GM23338 (cell line): Measurements from ENCODE around the gene ABHD10. TPM values are rescaled to one million over a fixed set of nuclear protein-coding genes. Genes with fewer than 3 reads are reported as not detected.

Experiments
- ATAC-seq: fragments of 200-7000 bp; cut with Tn5 transposase; 3 replicates; pipeline ENCODE4 v1.9.1; 2020
- DNase-seq: peaks from one replicate; pipeline ENCODE4 v3.0.0-alpha.2; 2015; ENCODE audit warnings: low spot score
- H2AFZ ChIP-seq: fragments of 200-600 bp; sonication (generic); 2 replicates; pipeline ENCODE4 v1.8.0; 2016; ENCODE audit warnings: antibody characterized with exemption, mild to moderate bottlenecking, moderate library complexity
- H3F3A ChIP-seq: fragments of 200-600 bp; sonication (generic); replicated peaks from 2 replicates; pipeline ENCODE4 v1.8.0; 2017; ENCODE audit warnings: antibody characterized with exemption, mixed run types, low read depth
- H3K27ac ChIP-seq: fragments of 200-600 bp; sonication (generic); 2 replicates; pipeline ENCODE4 v1.6.1; 2016; ENCODE audit warnings: low read depth
- H3K27me3 ChIP-seq: fragments of 200-600 bp; sonication (generic); 2 replicates; pipeline ENCODE4 v1.8.0; 2016; ENCODE audit warnings: mild to moderate bottlenecking, mixed run types, moderate library complexity; ENCODE audit not compliant: insufficient read depth
- H3K36me3 ChIP-seq: fragments of 200-600 bp; sonication (generic); 2 replicates; pipeline ENCODE4 v1.8.0; 2016; ENCODE audit warnings: mild to moderate bottlenecking; ENCODE audit not compliant: insufficient read depth
- H3K4me1 ChIP-seq: fragments of 200-600 bp; sonication (generic); 2 replicates; pipeline ENCODE4 v1.8.0; 2016; ENCODE audit warnings: mild to moderate bottlenecking, moderate library complexity; ENCODE audit not compliant: insufficient read depth
- H3K4me2 ChIP-seq: fragments of 200-600 bp; sonication (generic); 2 replicates; pipeline ENCODE4 v1.7.1; 2017; ENCODE audit warnings: mixed run types
- H3K4me3 ChIP-seq: fragments of 200-600 bp; sonication (generic); 2 replicates; pipeline ENCODE4 v1.6.1; 2016; ENCODE audit warnings: mixed run types
- H3K79me2 ChIP-seq: fragments of 200-600 bp; sonication (generic); replicated peaks from 2 replicates; pipeline ENCODE4 v1.8.0; 2017; ENCODE audit warnings: mild to moderate bottlenecking; ENCODE audit not compliant: insufficient read depth
- H3K9me2 ChIP-seq: fragments of 200-600 bp; sonication (generic); 2 replicates; pipeline ENCODE4 v1.8.0; 2017; ENCODE audit not compliant: insufficient read depth
- H4K20me1 ChIP-seq: fragments of 200-600 bp; sonication (generic); replicated peaks from 2 replicates; pipeline ENCODE4 v1.8.0; 2017; ENCODE audit warnings: mild to moderate bottlenecking; ENCODE audit not compliant: insufficient read depth
- H3K27ac Mint-ChIP-seq: 2 replicates; pipeline ENCODE4 v1.8.0; 2020; ENCODE audit warnings: inconsistent platforms, mild to moderate bottlenecking, moderate library complexity, mixed read lengths
- H3K27me3 Mint-ChIP-seq: 3 replicates; pipeline ENCODE4 v1.8.0; 2022; ENCODE audit warnings: low read depth, mild to moderate bottlenecking, moderate library complexity, mixed read lengths, inconsistent platforms; ENCODE audit not compliant: insufficient read depth, poor library complexity
- H3K36me3 Mint-ChIP-seq: 3 replicates; pipeline ENCODE4 v1.8.0; 2021; ENCODE audit warnings: low read depth, mild to moderate bottlenecking, inconsistent platforms, moderate library complexity, mixed read lengths
- H3K4me1 Mint-ChIP-seq: 3 replicates; pipeline ENCODE4 v1.8.0; 2020; ENCODE audit warnings: mild to moderate bottlenecking, inconsistent platforms, mixed read lengths
- H3K4me3 Mint-ChIP-seq: 3 replicates; pipeline ENCODE4 v1.8.0; 2021; ENCODE audit warnings: moderate library complexity, mild to moderate bottlenecking, inconsistent platforms, mixed read lengths
- H3K9me3 Mint-ChIP-seq: 3 replicates; pipeline ENCODE4 v1.8.0; 2020; ENCODE audit warnings: moderate library complexity, mild to moderate bottlenecking, inconsistent platforms, mixed read lengths
- CREB1 ChIP-seq: fragments of 250-450 bp; sonication (Bioruptor Pico); IDR thresholded peaks from 2 replicates; pipeline ENCODE4 v1.5.0; 2020; ENCODE audit warnings: low read depth, mild to moderate bottlenecking, moderate library complexity
- EZH2 ChIP-seq: fragments of 200-600 bp; sonication (generic); IDR thresholded peaks from one replicate; pipeline ENCODE4 v1.8.0; 2017; ENCODE audit warnings: antibody characterized with exemption, mild to moderate bottlenecking, low read depth; ENCODE audit not compliant: unreplicated experiment
- EZH2phosphoT487 ChIP-seq: fragments of 200-600 bp; sonication (generic); IDR thresholded peaks from one replicate; pipeline ENCODE4 v1.8.1; 2018; ENCODE audit warnings: antibody characterized with exemption; ENCODE audit not compliant: unreplicated experiment
- JUNB ChIP-seq: IDR thresholded peaks from one replicate; pipeline ENCODE4 v1.6.1; 2016; ENCODE audit warnings: antibody characterized with exemption; ENCODE audit not compliant: unreplicated experiment
- NANOG ChIP-seq: IDR thresholded peaks from 2 replicates; pipeline ENCODE4 v1.6.1; 2016; ENCODE audit warnings: antibody characterized with exemption, borderline replicate concordance
- POLR2AphosphoS5 ChIP-seq: IDR thresholded peaks from 2 replicates; pipeline ENCODE4 v1.6.1; 2016; ENCODE audit warnings: antibody characterized with exemption, low read depth
- STAT1 ChIP-seq: IDR thresholded peaks from one replicate; pipeline ENCODE4 v1.6.1; 2016; ENCODE audit warnings: antibody characterized with exemption; ENCODE audit not compliant: unreplicated experiment
- ZNF114 ChIP-seq: fragments of 250-450 bp; sonication (Bioruptor Pico); IDR thresholded peaks from 2 replicates; pipeline ENCODE4 v1.5.0; 2020; ENCODE audit warnings: mild to moderate bottlenecking, moderate library complexity
- ZNF331 ChIP-seq: fragments of 250-450 bp; sonication (Bioruptor Pico); IDR thresholded peaks from 2 replicates; pipeline ENCODE4 v1.5.0; 2020; ENCODE audit warnings: low read depth, mild to moderate bottlenecking, moderate library complexity
- polyA plus RNA-seq: library from polyadenylated mRNA; unstranded; fragments of >200 nt; fragmentation: Nextera tagmentation; extraction: Ambion mirVana; gene quantifications from 2 replicates; pipeline ENCODE4 v1.2.1, GENCODE V29; 2016
- total RNA-seq: library from RNA; depleted of rRNA; stranded (reverse); fragments of >200 nt; shearing (Covaris generic); gene quantifications from 2 replicates; pipeline ENCODE4 v1.2.3, GENCODE V29; 2014
- TF ChIP-seq, protein P1 (sequence below), 2 experiments: fragments of 200-600 bp in 1 of 2; sonication (generic) in 1 of 2; conservative IDR thresholded peaks; 2 replicates each; pipeline versions ENCODE4 v1.5.1 to v1.6.1; 2016 to 2017; ENCODE audit warnings: antibody characterized with exemption in 2 of 2, low read depth in 2 of 2, mild to moderate bottlenecking in 2 of 2, moderate library complexity in 1 of 2
- TF ChIP-seq, protein P2 (sequence below): fragments of 250-450 bp; sonication (Bioruptor Pico); IDR thresholded peaks from 2 replicates; pipeline ENCODE4 v1.5.0; 2020; ENCODE audit warnings: mild to moderate bottlenecking, moderate library complexity
- TF ChIP-seq, protein P3 (sequence below): IDR thresholded peaks from one replicate; pipeline ENCODE4 v1.6.1; 2018; ENCODE audit warnings: antibody characterized with exemption; ENCODE audit not compliant: unreplicated experiment
- TF ChIP-seq, protein P4 (sequence below): IDR thresholded peaks from 2 replicates; pipeline ENCODE4 v1.6.1; 2016; ENCODE audit warnings: antibody characterized with exemption

Gene ABHD10
- total and polyA plus RNA-seq, 2 experiments from 2014 or later: 16.9 to 28.0 TPM

DNA sequence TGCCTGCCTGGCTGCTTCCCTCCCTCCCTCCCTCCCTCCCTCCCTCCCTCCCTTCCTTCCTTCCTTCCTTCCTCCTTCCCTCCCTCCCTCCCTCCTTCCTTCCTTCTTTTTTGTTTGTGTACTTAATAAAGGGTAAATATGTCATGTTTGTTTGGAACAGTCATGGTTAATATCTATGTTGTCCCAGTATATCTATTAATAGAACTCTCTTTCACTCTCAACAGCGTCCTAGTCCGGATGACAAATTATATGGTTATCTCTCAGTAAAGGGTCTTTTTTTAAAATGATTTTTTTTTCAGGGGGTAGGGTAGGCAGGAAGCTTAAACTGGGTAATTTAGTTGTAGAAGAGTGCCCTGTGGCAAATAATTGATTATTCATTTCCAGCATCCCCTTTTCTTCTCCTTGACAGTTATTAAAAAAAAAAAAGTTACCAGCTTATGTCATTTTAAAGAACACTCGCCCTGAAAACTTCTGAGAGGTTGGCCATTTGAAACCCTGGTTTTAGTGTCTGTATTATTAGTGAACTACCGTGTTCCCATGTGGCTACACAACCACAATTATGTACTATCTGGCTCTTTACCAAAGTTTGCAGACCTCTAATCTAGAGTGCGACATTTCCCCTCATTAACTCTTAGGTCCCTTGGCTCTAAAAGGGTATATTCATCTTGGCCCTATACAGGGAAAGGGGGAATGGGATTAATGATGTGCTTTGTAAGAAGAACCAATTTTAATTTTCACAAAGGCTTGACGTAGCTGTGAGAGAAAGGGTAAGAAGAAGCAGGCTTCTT, 33.6 kb downstream of the ABHD10 start:
- no peaks in the 10 kb centered on the region for H3K36me3 Mint-ChIP-seq
- H3K27ac ChIP-seq: no peak overlapping the region

More for the DNA sequence above, 33.6 kb downstream of the ABHD10 start:
- Mint-ChIP-seq H3K27me3 (peaks cover 8% of the 10 kb centered on the region), H3K4me1 (peaks cover 10% of the 10 kb centered on the region), H3K9me3 (no peaks in the 10 kb centered on the region), H3K27ac (no peak overlapping the region), H3K4me3 (no peak overlapping the region)
- Histone ChIP-seq H3F3A (no peaks in the 10 kb centered on the region), H3K79me2 (no peaks in the 10 kb centered on the region), H2AFZ (no peak overlapping the region), H3K4me2 (no peak overlapping the region), H3K4me3 (no peak overlapping the region), H3K9me2 (no peaks in the 10 kb centered on the region), H3K36me3 (no peaks in the 10 kb centered on the region), H3K4me1 (no peaks in the 10 kb centered on the region; the same call in 1 of the 2 replicates), H3K27me3 (no peaks in the 10 kb centered on the region), H4K20me1 (no peaks in the 10 kb centered on the region; the same call in 1 of the 2 replicates)
- DNase-seq (no peak), ATAC-seq (no peak)
- TF ChIP-seq ZNF114 (no peak), JUNB (no peak), STAT1 (no peak), POLR2AphosphoS5 (no peak), EZH2phosphoT487 (no peak), NANOG (no peak), EZH2 (no peak), CREB1 (CRISPR knock-in tag) (no peak), ZNF331 (CRISPR knock-in tag) (no peak)
- TF ChIP-seq, protein P1, sequence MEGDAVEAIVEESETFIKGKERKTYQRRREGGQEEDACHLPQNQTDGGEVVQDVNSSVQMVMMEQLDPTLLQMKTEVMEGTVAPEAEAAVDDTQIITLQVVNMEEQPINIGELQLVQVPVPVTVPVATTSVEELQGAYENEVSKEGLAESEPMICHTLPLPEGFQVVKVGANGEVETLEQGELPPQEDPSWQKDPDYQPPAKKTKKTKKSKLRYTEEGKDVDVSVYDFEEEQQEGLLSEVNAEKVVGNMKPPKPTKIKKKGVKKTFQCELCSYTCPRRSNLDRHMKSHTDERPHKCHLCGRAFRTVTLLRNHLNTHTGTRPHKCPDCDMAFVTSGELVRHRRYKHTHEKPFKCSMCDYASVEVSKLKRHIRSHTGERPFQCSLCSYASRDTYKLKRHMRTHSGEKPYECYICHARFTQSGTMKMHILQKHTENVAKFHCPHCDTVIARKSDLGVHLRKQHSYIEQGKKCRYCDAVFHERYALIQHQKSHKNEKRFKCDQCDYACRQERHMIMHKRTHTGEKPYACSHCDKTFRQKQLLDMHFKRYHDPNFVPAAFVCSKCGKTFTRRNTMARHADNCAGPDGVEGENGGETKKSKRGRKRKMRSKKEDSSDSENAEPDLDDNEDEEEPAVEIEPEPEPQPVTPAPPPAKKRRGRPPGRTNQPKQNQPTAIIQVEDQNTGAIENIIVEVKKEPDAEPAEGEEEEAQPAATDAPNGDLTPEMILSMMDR (conservative IDR thresholded peaks at IDR 0.05; ENCODE audit: low read depth in 2 of 2): no peak
- TF ChIP-seq, protein P2, sequence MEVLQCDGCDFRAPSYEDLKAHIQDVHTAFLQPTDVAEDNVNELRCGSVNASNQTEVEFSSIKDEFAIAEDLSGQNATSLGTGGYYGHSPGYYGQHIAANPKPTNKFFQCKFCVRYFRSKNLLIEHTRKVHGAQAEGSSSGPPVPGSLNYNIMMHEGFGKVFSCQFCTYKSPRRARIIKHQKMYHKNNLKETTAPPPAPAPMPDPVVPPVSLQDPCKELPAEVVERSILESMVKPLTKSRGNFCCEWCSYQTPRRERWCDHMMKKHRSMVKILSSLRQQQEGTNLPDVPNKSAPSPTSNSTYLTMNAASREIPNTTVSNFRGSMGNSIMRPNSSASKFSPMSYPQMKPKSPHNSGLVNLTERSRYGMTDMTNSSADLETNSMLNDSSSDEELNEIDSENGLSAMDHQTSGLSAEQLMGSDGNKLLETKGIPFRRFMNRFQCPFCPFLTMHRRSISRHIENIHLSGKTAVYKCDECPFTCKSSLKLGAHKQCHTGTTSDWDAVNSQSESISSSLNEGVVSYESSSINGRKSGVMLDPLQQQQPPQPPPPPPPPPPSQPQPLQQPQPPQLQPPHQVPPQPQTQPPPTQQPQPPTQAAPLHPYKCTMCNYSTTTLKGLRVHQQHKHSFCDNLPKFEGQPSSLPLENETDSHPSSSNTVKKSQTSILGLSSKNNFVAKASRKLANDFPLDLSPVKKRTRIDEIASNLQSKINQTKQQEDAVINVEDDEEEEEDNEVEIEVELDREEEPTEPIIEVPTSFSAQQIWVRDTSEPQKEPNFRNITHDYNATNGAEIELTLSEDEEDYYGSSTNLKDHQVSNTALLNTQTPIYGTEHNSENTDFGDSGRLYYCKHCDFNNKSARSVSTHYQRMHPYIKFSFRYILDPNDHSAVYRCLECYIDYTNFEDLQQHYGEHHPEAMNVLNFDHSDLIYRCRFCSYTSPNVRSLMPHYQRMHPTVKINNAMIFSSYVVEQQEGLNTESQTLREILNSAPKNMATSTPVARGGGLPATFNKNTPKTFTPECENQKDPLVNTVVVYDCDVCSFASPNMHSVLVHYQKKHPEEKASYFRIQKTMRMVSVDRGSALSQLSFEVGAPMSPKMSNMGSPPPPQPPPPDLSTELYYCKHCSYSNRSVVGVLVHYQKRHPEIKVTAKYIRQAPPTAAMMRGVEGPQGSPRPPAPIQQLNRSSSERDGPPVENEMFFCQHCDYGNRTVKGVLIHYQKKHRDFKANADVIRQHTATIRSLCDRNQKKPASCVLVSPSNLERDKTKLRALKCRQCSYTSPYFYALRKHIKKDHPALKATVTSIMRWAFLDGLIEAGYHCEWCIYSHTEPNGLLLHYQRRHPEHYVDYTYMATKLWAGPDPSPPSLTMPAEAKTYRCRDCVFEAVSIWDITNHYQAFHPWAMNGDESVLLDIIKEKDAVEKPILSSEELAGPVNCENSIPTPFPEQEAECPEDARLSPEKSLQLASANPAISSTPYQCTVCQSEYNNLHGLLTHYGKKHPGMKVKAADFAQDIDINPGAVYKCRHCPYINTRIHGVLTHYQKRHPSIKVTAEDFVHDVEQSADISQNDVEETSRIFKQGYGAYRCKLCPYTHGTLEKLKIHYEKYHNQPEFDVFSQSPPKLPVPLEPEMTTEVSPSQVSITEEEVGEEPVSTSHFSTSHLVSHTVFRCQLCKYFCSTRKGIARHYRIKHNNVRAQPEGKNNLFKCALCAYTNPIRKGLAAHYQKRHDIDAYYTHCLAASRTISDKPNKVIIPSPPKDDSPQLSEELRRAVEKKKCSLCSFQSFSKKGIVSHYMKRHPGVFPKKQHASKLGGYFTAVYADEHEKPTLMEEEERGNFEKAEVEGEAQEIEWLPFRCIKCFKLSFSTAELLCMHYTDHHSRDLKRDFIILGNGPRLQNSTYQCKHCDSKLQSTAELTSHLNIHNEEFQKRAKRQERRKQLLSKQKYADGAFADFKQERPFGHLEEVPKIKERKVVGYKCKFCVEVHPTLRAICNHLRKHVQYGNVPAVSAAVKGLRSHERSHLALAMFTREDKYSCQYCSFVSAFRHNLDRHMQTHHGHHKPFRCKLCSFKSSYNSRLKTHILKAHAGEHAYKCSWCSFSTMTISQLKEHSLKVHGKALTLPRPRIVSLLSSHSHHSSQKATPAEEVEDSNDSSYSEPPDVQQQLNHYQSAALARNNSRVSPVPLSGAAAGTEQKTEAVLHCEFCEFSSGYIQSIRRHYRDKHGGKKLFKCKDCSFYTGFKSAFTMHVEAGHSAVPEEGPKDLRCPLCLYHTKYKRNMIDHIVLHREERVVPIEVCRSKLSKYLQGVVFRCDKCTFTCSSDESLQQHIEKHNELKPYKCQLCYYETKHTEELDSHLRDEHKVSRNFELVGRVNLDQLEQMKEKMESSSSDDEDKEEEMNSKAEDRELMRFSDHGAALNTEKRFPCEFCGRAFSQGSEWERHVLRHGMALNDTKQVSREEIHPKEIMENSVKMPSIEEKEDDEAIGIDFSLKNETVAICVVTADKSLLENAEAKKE (CRISPR knock-in tag): no peak
- TF ChIP-seq, protein P3, sequence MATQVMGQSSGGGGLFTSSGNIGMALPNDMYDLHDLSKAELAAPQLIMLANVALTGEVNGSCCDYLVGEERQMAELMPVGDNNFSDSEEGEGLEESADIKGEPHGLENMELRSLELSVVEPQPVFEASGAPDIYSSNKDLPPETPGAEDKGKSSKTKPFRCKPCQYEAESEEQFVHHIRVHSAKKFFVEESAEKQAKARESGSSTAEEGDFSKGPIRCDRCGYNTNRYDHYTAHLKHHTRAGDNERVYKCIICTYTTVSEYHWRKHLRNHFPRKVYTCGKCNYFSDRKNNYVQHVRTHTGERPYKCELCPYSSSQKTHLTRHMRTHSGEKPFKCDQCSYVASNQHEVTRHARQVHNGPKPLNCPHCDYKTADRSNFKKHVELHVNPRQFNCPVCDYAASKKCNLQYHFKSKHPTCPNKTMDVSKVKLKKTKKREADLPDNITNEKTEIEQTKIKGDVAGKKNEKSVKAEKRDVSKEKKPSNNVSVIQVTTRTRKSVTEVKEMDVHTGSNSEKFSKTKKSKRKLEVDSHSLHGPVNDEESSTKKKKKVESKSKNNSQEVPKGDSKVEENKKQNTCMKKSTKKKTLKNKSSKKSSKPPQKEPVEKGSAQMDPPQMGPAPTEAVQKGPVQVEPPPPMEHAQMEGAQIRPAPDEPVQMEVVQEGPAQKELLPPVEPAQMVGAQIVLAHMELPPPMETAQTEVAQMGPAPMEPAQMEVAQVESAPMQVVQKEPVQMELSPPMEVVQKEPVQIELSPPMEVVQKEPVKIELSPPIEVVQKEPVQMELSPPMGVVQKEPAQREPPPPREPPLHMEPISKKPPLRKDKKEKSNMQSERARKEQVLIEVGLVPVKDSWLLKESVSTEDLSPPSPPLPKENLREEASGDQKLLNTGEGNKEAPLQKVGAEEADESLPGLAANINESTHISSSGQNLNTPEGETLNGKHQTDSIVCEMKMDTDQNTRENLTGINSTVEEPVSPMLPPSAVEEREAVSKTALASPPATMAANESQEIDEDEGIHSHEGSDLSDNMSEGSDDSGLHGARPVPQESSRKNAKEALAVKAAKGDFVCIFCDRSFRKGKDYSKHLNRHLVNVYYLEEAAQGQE: no peak
- TF ChIP-seq, protein P4, sequence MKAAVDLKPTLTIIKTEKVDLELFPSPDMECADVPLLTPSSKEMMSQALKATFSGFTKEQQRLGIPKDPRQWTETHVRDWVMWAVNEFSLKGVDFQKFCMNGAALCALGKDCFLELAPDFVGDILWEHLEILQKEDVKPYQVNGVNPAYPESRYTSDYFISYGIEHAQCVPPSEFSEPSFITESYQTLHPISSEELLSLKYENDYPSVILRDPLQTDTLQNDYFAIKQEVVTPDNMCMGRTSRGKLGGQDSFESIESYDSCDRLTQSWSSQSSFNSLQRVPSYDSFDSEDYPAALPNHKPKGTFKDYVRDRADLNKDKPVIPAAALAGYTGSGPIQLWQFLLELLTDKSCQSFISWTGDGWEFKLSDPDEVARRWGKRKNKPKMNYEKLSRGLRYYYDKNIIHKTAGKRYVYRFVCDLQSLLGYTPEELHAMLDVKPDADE: no peak
